ENCODE results near the gene MOSPD3.

Gene MOSPD3

GRCh38 chr7:100572281-100572948 is 39.9 kb upstream of the MOSPD3 start:
- Histone ChIP-seq H2AFZ (ENCODE audit: low read depth) (no peak overlapping the region), H3K36me3 (ENCODE audit: insufficient read depth) (no peaks in the 10 kb centered on the region), H3K9ac (no peak overlapping the region), H3K4me3 (IDR thresholded peaks at IDR 0.05; ENCODE audit: insufficient read depth, low read depth, low read length) (no peak overlapping the region), H3K27me3 (ENCODE audit: insufficient read depth, low read depth) (no peaks in the 10 kb centered on the region), H3K4me2 (no peak overlapping the region), H4K20me1 (ENCODE audit: insufficient read depth) (no peaks in the 10 kb centered on the region), H3K79me2 (ENCODE audit: insufficient read depth, low read depth) (no peaks in the 10 kb centered on the region), H3K27ac (no peak overlapping the region), H3K4me1 (ENCODE audit: low read depth, poor library complexity, severe bottlenecking) (no peaks in the 10 kb centered on the region)
- TF ChIP-seq CTCF (conservative IDR thresholded peaks at IDR 0.05; ENCODE audit: low read depth, low read length), result no peak

GRCh38 chr7:100572949-100573675 is 39.2 kb upstream of the MOSPD3 start:
- H3K79me2 ChIP-seq (ENCODE audit: insufficient read depth, low read depth), result no peaks in the 10 kb centered on the region
- H3K4me3 ChIP-seq (IDR thresholded peaks at IDR 0.05; ENCODE audit: insufficient read depth, low read depth, low read length), result no peak overlapping the region
- H3K27me3 ChIP-seq (ENCODE audit: insufficient read depth, low read depth), result no peaks in the 10 kb centered on the region
- no peak overlapping the region for H2AFZ ChIP-seq (ENCODE audit: low read depth)
- no peak overlapping the region for H3K9ac ChIP-seq
- no peak overlapping the region for H3K27ac ChIP-seq
- no peaks in the 10 kb centered on the region for H4K20me1 ChIP-seq (ENCODE audit: insufficient read depth)
- H3K36me3 ChIP-seq (ENCODE audit: insufficient read depth), result no peaks in the 10 kb centered on the region
- TF ChIP-seq CTCF (conservative IDR thresholded peaks at IDR 0.05; ENCODE audit: low read depth, low read length), result no peak
- no peaks in the 10 kb centered on the region for H3K4me1 ChIP-seq (ENCODE audit: low read depth, poor library complexity, severe bottlenecking)
- H3K4me2 ChIP-seq, result no peak overlapping the region

- no peaks in the 10 kb centered on the region for H3K27me3 ChIP-seq (ENCODE audit: insufficient read depth, low read depth)
- no peaks in the 10 kb centered on the region for H3K4me1 ChIP-seq (ENCODE audit: low read depth, poor library complexity, severe bottlenecking)
- H3K4me2 ChIP-seq, result no peak within 1 kb of the TSS
- no peaks in the 10 kb centered on the region for H4K20me1 ChIP-seq (ENCODE audit: insufficient read depth)
- no peaks in the 10 kb centered on the region for H3K36me3 ChIP-seq (ENCODE audit: insufficient read depth)
- H2AFZ ChIP-seq (ENCODE audit: low read depth), result no peak within 1 kb of the TSS
- no peak within 1 kb of the TSS for H3K9ac ChIP-seq
- no peaks in the 10 kb centered on the region for H3K79me2 ChIP-seq (ENCODE audit: insufficient read depth, low read depth)
- no peak within 1 kb of the TSS for H3K27ac ChIP-seq
- TF ChIP-seq CTCF (conservative IDR thresholded peaks at IDR 0.05; ENCODE audit: low read depth, low read length), result no peak
- no peak within 1 kb of the TSS for H3K4me3 ChIP-seq (IDR thresholded peaks at IDR 0.05; ENCODE audit: insufficient read depth, low read depth, low read length)
Measured at GRCh38 chr7:100573691-100574361, 38.5 kb upstream of the MOSPD3 start, which contains the start of gene SAP25. SAP25 (minus strand) TSS chr7:100573900; CDS start chr7:100573742, 158 bp downstream.

- Histone ChIP-seq H3K4me2 (no peak overlapping the region), H3K4me3 (IDR thresholded peaks at IDR 0.05; ENCODE audit: insufficient read depth, low read depth, low read length) (no peak overlapping the region), H3K4me1 (ENCODE audit: low read depth, poor library complexity, severe bottlenecking) (no peaks in the 10 kb centered on the region), H3K27me3 (ENCODE audit: insufficient read depth, low read depth) (no peaks in the 10 kb centered on the region), H3K36me3 (ENCODE audit: insufficient read depth) (no peaks in the 10 kb centered on the region), H4K20me1 (ENCODE audit: insufficient read depth) (no peaks in the 10 kb centered on the region), H3K79me2 (ENCODE audit: insufficient read depth, low read depth) (no peaks in the 10 kb centered on the region), H3K27ac (no peak overlapping the region), H2AFZ (ENCODE audit: low read depth) (no peak overlapping the region), H3K9ac (no peak overlapping the region)
- TF ChIP-seq CTCF (conservative IDR thresholded peaks at IDR 0.05; ENCODE audit: low read depth, low read length), result no peak
Measured at GRCh38 chr7:100574362-100575205, 37.8 kb upstream of the MOSPD3 start.
